Stimulated activated CD8-positive, alpha-beta memory T cell treated with anti-CD3 and anti-CD28 coated beads, Interleukin-4, amount 100 ng/mL, for 4 hours (primary cell): Measurements from ENCODE around the gene KRTAP5-6.
A peak's percentile ranks its signal among the peaks of the same experiment; 100 is the strongest.
"Not testable (repeated sequence)": the region's sequence is repeated elsewhere in the genome, so short reads cannot be mapped to it uniquely, and the experiment has no call there.

Experiments
- DNase-seq, 2 donors: peaks; one replicate each; pipeline ENCODE4 v3.0.0-alpha.2; 2020; ENCODE audit warnings: low read depth in 2 of 2, low spot score in 1 of 2

Gene KRTAP5-6

DNA sequence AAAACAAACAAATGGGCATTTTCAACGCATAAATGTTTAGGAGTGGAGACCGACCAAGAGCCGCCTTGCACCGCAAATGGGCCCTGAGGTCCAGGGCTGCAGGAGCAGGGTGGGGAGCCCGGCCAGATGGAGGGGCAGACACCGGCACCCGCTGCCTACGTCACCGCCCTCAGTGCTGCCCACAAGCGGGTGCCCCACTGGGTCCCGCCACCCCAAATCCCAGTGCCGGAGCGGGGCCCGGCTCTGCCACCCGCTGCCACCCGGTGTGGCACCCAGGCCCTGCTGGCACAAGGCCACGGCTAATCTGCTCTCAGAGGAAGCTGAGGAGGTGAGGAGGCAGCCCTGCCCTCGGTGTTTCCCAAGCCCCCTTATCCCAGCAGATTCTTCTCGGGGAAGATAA is 13.8 kb upstream of the KRTAP5-6 start:
- DNase-seq: not testable (repeated sequence)

DNA sequence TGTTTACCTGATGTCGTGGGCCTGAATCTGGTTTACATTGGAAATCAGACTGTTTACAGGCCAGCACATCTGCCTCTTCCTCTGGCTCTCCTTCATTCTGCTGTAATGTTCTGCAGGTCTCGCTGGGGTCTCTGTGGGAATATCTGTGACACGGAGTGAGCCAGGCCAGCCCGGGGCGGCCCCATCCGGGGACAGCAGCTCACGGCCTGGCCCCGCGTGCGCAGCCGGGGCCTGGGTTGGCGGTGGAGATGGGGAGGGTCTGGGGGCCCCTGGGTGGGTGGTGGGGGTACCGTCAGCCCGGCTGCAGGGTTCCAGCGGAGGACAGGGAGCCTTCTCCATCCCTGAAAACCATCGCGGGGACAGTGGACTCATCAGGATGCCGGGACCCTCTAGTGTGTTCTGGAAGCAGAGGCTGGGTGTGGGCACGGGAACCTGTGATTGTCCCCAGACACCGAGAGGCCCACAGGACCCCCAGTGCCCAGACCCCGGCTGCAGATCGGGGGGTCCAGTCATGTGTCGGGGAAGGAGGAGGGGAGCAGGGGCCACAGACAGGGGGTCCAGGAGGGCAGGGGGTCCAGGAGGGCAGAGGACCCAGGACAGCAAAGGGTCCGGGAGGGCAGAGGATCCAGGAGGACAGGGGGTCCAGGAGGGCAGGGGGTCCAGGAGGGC is 13.0 kb upstream of the KRTAP5-6 start:
- DNase-seq: not testable (repeated sequence)

GRCh38 chr11:1684886-1685874 is 11.8 kb upstream of the KRTAP5-6 start:
- DNase-seq: not testable (repeated sequence)

- DNase-seq: not testable (repeated sequence)
Measured at GRCh38 chr11:1686220-1686619, 10.8 kb upstream of the KRTAP5-6 start.

DNA sequence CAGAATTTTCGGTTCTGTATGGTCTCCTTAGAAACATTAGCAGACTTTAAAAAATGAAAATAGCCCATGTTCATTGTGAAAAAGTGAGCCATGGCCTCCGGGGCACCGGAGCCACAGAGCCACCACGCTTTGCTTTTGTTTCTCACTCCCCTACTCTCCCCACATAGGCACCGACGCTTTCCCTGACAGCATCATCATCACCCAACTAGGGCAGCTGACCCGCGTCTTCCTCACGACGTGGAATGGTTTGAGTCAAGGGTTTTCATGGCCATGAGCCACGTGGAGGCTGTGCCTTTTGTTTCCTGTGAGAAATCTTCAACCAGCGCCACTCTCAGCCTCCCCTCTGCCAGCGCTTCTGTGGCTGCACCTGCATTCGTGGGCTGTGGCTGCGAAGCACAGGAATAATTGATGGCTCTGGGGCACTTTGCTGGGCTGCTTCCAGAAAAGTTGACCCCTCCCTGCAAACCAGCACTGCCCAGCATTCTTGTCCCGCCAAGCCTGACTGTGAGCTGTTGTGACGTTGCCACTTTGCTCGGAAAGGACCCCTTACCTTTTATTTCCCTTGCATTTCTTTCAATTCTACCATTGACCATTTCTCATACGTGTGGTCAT is 8.6 kb upstream of the KRTAP5-6 start:
- DNase-seq: not testable (repeated sequence)

GRCh38 chr11:1689250-1690166 is 7.5 kb upstream of the KRTAP5-6 start:
- DNase-seq: not testable (repeated sequence)

DNA sequence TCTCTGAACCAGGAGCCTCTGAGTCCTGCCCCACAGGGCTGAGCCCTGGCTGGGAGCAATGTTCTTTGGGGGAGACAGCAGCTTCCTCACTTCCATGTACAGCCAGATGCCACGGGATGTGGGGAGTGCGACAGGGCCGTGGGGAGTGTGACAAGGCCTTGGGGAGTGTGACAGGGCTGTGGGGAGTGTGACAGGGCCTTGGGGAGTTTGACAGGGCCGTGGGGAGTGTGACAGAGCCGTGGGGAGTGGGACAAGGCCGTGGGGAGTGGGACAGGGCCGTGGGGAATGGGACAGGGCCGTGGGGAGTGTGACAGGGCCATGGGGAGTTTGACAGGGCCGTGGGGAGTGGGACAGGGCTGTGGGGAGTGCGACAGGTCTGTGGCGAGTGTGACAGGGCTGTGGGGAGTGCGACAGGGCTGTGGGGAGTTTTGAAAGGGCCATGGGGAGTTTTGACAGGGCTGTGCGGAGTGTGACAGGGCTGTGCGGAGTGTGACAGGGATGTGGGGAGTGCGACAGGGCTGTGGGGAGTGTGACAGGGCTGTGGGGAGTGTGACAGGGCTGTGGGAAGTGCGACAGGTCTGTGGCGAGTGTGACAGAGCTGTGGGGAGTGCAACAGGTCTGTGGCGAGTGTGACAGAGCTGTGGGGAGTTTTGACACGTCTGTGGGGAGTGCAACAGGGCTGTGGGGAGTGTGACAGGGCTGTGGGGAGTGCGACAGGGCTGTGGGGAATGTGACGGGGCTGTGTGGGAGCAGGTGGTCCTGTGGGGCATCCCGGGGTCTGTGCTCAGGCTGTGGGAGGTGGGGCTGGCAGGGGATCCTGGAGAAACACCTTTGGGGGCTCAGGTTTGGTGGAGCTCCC is 6.6 kb upstream of the KRTAP5-6 start:
- DNase-seq: no peak

DNA sequence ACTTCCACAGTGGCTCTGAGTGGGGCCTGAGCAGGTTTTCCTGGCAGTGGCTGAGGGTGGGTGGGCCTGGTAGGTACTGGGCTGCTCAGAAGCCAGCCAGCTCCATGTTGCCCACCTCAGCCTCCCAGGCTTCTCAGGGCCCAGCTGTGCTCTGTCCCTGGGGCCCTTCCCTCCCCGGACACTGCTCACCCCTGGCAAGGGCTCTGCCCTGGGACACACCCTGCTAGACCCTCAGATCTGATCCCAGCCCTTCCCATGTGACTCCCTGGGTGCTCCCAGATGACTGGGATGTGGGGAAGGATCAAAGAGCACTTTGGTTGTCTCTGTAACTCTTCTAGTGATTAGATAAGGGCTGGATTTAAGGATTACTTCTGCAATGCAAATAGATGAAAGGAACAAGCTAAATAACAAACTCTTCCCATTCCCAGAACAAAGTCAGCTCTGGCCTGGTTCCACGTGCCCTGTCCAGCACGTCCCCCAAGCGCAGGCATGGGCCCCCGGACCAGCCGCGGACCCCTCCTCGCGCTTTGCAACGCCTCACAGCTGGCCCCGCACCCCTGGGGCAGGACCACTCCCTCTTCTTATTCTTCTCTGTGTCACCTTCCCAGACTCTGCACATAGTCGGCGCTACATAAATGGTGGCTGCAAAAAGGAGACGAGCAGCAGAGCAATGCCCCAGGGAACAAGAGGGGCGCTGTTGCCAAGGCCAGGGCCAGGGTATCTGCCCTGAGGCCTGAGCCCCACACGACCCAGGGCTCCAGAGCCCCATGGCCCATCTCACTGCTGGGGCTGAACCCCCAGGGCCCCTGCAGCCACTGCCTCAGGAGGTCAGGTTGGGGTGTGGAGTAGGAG is 5.7 kb upstream of the KRTAP5-6 start:
- DNase-seq: no peak

DNA sequence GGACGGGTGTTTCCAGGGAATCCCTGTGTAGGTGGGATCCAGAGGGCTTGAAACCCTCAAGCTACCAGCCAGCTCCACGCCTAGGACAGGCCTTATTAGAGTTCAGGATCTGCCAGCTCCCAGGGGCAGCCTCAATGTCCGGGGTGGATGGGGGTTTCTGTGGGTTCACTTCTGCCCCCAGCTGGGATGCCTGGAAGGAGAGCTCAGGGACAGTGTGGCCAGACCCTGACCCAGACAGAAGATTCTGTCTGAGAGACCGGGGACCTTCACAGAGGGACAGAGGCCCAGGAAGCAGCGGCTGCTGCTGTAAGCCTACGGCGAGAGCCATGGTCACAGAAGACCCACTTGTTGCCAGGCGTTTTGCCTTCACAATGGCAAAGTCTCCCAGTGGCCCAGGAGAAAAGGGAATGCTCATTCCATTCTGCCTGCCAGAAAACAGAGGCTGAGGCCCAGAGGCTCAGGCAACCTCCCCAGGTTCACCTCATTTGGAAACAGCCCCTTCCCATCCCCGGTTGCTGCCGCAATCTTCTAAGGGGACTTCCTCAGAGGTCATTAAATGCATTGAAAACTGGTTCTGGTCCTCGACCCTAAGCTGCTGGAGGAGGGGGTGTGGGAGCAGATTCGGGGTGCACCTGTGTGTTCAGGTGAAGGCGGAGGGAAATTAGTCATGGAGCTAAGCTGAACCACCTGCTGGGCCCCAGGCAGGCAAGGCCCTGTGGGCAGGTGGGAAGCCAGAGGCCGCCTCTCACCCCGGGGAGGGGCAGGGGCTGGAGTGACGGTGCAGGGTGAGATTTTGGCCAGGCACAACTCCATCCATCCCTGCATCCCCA is 4.9 kb upstream of the KRTAP5-6 start:
- no peak for DNase-seq

GRCh38 chr11:1692708-1693326 is 4.2 kb upstream of the KRTAP5-6 start:
- DNase-seq: no peak

DNA sequence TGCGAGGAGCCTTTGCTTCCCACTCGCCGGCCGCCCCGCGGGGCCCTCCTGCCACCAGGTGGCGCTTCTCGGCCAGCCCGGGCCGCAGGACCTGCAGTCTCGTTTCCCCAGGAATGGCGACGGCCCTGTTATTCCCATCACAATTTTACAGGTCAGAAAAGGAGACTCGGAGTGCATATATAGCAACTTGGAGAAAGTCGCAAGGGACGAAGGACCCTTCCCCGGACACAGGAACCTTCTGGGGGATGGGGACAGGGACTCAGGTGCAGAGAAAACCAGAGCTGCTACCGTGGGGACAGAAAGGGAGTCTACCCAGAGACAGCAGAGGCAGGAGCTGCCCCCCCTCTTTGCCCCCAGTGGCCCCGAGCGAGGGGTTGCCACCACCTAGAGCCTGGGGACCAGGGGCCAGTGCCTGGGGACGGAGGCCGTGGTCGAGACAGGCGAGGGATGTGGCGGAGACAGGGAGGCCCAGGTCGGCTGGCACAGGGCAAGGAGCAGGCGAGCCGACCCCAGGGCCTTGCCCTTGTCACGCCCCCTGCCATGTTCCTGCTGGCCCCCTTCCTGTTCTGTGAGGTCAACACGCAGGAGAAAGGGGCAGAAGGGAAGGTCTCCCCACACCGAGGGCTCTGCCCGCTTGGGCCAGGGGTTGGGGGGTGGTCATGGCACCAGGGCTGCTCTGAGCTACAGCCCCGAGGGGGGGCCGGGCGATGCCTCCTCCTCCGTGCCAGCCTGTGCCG is 3.5 kb upstream of the KRTAP5-6 start:
- peak; percentile 25 to 46 for DNase-seq

DNA sequence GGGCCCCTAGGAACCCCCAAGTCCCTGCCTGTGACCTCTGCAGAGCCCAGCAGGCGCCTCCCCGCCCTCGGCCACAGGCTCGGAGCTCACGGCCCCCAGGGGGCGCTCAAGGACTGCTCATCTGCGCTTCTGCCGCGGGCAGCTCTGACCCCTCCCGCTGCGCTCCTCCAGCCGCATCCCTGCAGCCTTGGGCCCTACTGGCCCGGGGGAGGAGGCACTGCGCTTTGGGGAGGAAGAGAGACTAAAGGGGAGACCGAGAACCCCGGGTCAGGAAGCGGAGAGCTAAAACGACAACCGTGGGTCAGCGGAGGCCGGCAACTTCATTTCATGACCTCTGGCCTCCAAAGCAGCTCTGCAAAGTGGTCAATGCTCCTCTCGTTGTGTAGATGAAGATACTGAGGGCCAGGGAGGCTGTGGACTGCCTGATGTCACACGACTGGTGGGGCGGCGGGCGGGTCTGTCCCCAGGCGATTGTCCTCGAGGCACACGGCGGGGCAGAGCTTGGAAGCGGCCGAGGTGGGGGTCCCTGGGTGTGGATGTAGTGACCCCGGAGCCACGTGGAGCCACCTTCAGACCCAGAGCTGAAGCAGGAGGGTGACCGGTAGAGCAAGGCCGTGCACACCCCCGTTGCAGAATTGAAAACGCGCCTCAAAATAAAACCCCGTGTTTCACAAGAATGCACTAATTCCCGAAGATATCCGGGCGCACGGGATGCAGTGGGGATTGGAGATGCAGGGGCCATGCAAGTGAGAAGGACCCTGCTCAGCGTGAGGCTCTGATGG is 2.7 kb upstream of the KRTAP5-6 start:
- peak; percentile 57 to 66 for DNase-seq

- DNase-seq: no peak
Measured at GRCh38 chr11:1694846-1695547, 2.0 kb upstream of the KRTAP5-6 start.

GRCh38 chr11:1695548-1696108 is 1.4 kb upstream of the KRTAP5-6 start:
- DNase-seq: no peak

- DNase-seq: no peak
Measured at GRCh38 chr11:1699771-1700170, 2.8 kb downstream of the KRTAP5-6 start.
